BE2C (cell line): ENCODE data around the gene TPPP2.

Experiments
- DNase-seq: peaks from one replicate; pipeline ENCODE4 v3.0.0-alpha.2; 2020
- H3K27me3 ChIP-seq: fragments of 250-450 bp; sonication (Bioruptor Pico); 2 replicates; pipeline ENCODE4 v1.5.1; 2020; ENCODE audit warnings: mild to moderate bottlenecking
- H3K36me3 ChIP-seq: fragments of 250-450 bp; sonication (Bioruptor Pico); 2 replicates; pipeline ENCODE4 v1.5.1; 2020; ENCODE audit warnings: mild to moderate bottlenecking
- H3K4me1 ChIP-seq: fragments of 250-450 bp; sonication (Bioruptor Pico); 2 replicates; pipeline ENCODE4 v1.5.1; 2020
- H3K4me3 ChIP-seq: 2 replicates; pipeline ENCODE4 v1.5.1; 2011; ENCODE audit warnings: low read depth, low read length
- H3K9me3 ChIP-seq: fragments of 250-450 bp; sonication (Bioruptor Pico); 2 replicates; pipeline ENCODE4 v1.5.1; 2020
- TF ChIP-seq, protein P1 (sequence below): IDR thresholded peaks from 2 replicates; pipeline ENCODE4 v1.5.1; 2012; ENCODE audit warnings: mild to moderate bottlenecking, low read depth, low read length

TPPP2 gene

DNA sequence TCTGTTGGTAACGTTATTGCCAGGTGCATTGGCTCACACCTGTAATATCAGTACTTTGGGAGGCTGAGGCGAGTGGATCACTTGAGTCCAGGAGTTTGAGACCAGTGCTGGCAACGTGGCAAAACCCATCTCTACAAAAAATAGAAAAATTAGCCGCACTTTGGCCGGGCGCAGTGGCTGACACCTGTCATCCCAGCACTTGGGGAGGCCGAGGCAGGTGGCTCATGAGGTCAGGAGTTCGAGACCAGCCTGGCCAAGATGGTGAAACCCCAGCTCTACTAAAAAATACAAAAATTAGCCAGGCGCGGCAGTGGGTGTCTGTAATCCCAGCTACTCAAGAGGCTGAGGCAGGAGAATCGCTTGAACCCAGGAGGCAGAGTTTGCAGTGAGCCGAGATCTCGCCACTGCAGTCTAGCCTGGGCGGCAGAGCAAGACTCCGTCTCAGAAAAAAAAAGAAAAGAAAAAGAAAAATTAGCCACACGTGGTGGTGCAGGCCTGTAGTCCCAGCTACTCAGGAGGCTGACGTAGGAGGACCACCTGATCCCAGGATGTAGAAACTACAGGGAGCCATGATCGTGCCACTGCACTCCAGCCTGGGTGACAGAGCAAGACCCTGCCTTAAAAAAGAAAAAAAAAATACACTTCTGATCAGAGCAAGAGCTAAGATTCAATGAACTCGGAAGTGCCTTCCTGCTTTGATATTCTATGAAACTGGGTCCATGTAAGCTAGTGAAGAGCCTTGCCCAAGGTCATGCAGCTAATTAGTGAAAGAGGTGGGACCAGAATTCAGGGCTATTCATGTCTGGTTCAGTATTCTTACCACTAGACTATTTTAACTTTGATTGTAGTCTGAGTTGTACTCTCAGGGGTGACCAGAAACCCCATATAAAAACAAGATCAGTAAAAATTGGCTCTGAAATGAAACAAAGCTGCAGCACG, 23.4 kb downstream of the TPPP2 start:
- H3K27me3 ChIP-seq: no peaks in the 10 kb centered on the region
- TF ChIP-seq, protein P1, sequence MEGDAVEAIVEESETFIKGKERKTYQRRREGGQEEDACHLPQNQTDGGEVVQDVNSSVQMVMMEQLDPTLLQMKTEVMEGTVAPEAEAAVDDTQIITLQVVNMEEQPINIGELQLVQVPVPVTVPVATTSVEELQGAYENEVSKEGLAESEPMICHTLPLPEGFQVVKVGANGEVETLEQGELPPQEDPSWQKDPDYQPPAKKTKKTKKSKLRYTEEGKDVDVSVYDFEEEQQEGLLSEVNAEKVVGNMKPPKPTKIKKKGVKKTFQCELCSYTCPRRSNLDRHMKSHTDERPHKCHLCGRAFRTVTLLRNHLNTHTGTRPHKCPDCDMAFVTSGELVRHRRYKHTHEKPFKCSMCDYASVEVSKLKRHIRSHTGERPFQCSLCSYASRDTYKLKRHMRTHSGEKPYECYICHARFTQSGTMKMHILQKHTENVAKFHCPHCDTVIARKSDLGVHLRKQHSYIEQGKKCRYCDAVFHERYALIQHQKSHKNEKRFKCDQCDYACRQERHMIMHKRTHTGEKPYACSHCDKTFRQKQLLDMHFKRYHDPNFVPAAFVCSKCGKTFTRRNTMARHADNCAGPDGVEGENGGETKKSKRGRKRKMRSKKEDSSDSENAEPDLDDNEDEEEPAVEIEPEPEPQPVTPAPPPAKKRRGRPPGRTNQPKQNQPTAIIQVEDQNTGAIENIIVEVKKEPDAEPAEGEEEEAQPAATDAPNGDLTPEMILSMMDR: no peak
- no peak overlapping the region for H3K4me3 ChIP-seq
- no peaks in the 10 kb centered on the region for H3K36me3 ChIP-seq
- no peaks in the 10 kb centered on the region for H3K9me3 ChIP-seq
- no peak for DNase-seq
- no peaks in the 10 kb centered on the region; the same call in 1 of the 2 replicates for H3K4me1 ChIP-seq

DNA sequence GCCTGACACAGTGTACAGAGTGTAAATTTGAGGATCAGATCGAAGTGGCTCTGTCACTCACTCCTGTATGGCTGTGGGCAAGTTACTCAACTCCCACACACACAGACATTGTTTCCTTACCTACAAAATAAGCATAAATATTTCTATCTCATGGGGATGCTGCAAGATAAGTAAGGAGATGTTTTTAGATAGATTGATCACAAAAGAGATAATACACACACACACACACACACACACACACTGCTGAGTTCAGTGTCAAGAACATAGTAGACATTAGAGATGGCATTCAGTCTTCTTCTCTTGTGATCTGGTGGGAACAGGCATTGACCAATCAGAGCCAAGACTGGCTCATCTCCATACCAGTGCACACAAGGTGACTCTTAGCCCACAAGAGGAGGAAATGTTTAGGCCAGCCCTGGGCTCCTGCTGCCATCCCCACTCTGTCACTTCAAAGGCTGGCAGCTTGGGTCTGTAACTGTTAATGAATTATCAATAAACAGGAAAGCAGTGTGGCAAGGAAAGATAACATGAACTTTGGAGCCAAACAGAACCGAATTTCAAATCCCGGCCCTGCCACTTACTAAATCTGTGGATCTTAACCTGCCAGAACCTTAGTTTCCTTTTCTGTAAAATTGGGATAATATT, 24.2 kb downstream of the TPPP2 start:
- no peaks in the 10 kb centered on the region for H3K9me3 ChIP-seq
- DNase-seq: no peak

DNA sequence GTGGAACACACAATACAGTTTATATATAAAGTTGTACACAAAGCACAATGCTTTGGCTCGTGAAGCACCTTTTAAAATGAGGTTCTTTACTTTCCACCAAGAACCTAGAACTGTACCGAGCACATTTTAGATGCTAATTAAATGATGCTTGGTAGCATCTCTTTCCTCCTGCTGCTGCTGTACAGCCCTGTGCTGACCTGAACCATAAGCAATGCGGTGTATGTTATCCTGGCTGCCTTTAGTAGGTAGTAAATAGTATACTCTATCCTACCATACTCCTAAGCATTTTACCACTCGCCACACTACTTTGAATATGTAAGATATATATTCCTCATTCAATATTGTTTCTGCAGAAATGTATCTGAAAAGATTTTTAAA, 24.7 kb downstream of the TPPP2 start:
- H3K4me1 ChIP-seq: no peaks in the 10 kb centered on the region; the same call in 1 of the 2 replicates
- TF ChIP-seq, protein P1: no peak

More for the DNA sequence above, 24.2 kb downstream of the TPPP2 start:
- H3K4me1 ChIP-seq: no peaks in the 10 kb centered on the region; the same call in 1 of the 2 replicates
- no peak overlapping the region for H3K4me3 ChIP-seq
- no peaks in the 10 kb centered on the region for H3K36me3 ChIP-seq
- H3K27me3 ChIP-seq: no peaks in the 10 kb centered on the region
- TF ChIP-seq, protein P1: no peak

GRCh38 chr14:21055432-21056117, 25.6 kb downstream of the TPPP2 start:
- H3K4me1 ChIP-seq: no peaks in the 10 kb centered on the region; the same call in 1 of the 2 replicates
- no peak overlapping the region for H3K4me3 ChIP-seq
- H3K27me3 ChIP-seq: no peaks in the 10 kb centered on the region
- H3K9me3 ChIP-seq: no peaks in the 10 kb centered on the region
- no peak for DNase-seq
- TF ChIP-seq, protein P1: no peak
- H3K36me3 ChIP-seq: no peaks in the 10 kb centered on the region

More for the DNA sequence above, 24.7 kb downstream of the TPPP2 start:
- Histone ChIP-seq H3K4me3 (no peak overlapping the region), H3K9me3 (no peaks in the 10 kb centered on the region), H3K36me3 (no peaks in the 10 kb centered on the region), H3K27me3 (no peaks in the 10 kb centered on the region)
- no peak for DNase-seq

GRCh38 chr14:21056520-21057163, 26.6 kb downstream of the TPPP2 start:
- no peak overlapping the region for H3K4me3 ChIP-seq
- TF ChIP-seq, protein P1: no peak
- H3K4me1 ChIP-seq: no peaks in the 10 kb centered on the region; the same call in 1 of the 2 replicates
- no peak for DNase-seq
- no peaks in the 10 kb centered on the region for H3K27me3 ChIP-seq
- H3K9me3 ChIP-seq: no peaks in the 10 kb centered on the region
- H3K36me3 ChIP-seq: no peaks in the 10 kb centered on the region
